Lower leg skin (tissue), 4 donors: ENCODE measurements around the gene TRIO. TPM values are rescaled to one million over a fixed set of nuclear protein-coding genes. Genes with fewer than 3 reads are reported as not detected.

ENCODE experiments used
- DNase-seq, 2 donors: peaks; one replicate each; pipeline ENCODE4 v3.0.0-alpha.2; 2019; ENCODE audit warnings: low spot score in 2 of 2
- H3K4me3 ChIP-seq: fragments of 200-600 bp; sonication (generic); 2 replicates; pipeline ENCODE4 v1.5.1; 2017; ENCODE audit warnings: mild to moderate bottlenecking, low read depth; ENCODE audit not compliant: poor library complexity, severe bottlenecking
- POLR2A ChIP-seq, 2 donors: fragments of 450-650 bp; IDR thresholded peaks; one replicate each; pipeline ENCODE4 v1.6.1; 2016 to 2017; ENCODE audit warnings: antibody characterized with exemption in 2 of 2, mild to moderate bottlenecking in 1 of 2, moderate library complexity in 1 of 2
- WGBS, 2 donors: methylation state at CpG; one replicate each; pipeline ENCODE4 v1.1.5; 2018; 5-methylcytosine and 5-hydroxymethylcytosine counted together
- intact Hi-C: fragments of 100-400 bp; cut with DNase I; formaldehyde crosslinking; loops from one replicate; pipeline ENCODE4 v1.15.0; 2023; ENCODE audit warnings: low total_unique reads
- total RNA-seq, 4 donors: library from RNA; depleted of rRNA; stranded (reverse); fragments of >200 nt; gene quantifications; one replicate each; pipeline ENCODE4 v1.1.0, GENCODE V29; 2016
- TF ChIP-seq, protein P1 (sequence below), 3 donors: fragments of 450-650 bp; IDR thresholded peaks; one replicate each; pipeline ENCODE4 v1.5.1; 2016; ENCODE audit warnings: antibody characterized with exemption in 3 of 3, mild to moderate bottlenecking in 3 of 3, moderate library complexity in 2 of 3

The TRIO gene
- total RNA-seq, 4 donors from 2014 or later, result 47.8 to 101 (median 64.5) TPM

DNA sequence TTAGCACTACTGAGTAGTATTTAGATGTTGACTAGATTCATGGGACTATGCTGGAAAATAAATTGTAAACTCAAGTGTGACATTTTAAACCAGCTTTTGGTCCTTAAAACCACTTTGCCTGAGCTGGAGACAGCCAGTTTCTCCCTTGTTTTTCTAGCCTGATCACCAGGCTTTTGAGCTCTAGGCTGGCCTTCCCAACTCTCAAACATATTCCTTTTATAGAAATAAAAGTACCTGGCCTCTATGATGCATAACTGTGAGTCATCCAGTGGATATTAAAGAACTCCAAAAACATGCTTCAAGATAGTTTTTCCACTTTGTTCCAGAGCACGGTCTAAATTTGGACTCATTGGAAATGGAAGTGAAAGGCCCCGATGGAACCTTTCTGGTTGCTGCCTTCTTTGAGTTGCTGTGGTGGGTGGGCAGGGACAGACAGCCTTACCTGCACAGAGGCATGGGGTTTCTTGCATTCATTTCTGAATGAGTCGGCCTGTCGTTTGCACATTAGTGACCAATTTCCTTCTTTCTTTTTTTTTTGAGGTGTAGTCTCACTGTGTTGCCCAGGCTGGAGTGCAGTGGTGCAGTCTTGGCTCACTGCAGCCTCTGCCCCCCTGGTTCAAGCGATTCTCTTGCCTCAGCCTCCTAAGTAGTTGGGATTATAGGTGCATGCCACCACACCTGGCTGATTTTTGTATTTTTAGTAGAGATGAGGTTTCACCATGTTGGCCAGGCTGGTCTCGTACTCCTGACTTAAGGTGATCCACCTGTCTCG lies 43.1 kb downstream of the TRIO start:
- TF ChIP-seq POLR2A (IDR thresholded peaks at IDR 0.05), result no peak
- TF ChIP-seq, protein P1, sequence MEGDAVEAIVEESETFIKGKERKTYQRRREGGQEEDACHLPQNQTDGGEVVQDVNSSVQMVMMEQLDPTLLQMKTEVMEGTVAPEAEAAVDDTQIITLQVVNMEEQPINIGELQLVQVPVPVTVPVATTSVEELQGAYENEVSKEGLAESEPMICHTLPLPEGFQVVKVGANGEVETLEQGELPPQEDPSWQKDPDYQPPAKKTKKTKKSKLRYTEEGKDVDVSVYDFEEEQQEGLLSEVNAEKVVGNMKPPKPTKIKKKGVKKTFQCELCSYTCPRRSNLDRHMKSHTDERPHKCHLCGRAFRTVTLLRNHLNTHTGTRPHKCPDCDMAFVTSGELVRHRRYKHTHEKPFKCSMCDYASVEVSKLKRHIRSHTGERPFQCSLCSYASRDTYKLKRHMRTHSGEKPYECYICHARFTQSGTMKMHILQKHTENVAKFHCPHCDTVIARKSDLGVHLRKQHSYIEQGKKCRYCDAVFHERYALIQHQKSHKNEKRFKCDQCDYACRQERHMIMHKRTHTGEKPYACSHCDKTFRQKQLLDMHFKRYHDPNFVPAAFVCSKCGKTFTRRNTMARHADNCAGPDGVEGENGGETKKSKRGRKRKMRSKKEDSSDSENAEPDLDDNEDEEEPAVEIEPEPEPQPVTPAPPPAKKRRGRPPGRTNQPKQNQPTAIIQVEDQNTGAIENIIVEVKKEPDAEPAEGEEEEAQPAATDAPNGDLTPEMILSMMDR (IDR thresholded peaks at IDR 0.05), result no peak
- H3K4me3 ChIP-seq, result no peak overlapping the region
- WGBS, 2 donors, result 61 to 65% methylated on average over 7 of the region's 7 CpGs
- DNase-seq, result no peak
- intact Hi-C loops, result no loop called here

DNA sequence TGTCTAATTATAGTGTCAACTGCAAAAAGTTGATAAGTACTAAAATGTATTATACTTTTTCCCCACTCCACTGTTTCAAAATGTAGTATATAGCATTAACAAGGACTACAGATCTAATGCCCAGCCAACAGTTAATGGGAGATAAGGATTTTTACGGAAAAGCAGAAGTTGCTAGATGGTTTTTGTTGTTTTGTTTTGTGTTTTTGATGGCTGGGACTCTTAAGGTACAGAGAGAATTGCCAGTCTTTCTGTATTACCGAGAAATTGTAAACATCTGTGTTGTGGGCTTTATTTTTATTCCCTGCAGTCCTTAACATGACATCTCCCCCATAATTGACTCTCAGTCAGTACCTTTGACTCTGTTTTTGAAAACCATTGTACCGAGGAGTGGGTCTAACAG lies 44.0 kb downstream of the TRIO start:
- H3K4me3 ChIP-seq, result no peak overlapping the region
- TF ChIP-seq, protein P1 (IDR thresholded peaks at IDR 0.05), result no peak
- TF ChIP-seq POLR2A (IDR thresholded peaks at IDR 0.05), result no peak
- DNase-seq, result no peak
- intact Hi-C loops, result no loop called here
- WGBS, 2 donors, result 65 to 68% methylated on average over 3 of the region's 3 CpGs

DNA sequence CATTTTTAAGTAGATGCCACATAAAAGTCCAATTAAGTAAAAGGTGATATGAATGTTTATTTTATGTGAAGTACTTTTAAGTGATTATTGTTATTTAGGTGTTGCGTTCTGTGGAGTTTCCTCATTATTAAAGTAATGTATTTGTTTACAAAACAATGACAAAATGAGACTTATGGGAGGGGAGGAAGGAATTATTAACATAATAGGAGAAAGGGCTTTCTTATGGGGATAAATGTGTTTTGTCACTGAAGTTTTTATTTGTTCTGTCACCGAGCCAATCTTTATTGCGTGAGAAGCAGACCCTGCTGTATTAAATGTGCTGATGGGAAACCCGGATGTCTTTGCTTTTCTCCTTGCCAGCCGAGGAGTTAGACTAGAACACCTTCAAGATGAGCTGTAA lies 44.5 kb downstream of the TRIO start:
- TF ChIP-seq, protein P1 (IDR thresholded peaks at IDR 0.05), result no peak
- no peak for TF ChIP-seq POLR2A (IDR thresholded peaks at IDR 0.05)
- H3K4me3 ChIP-seq, result no peak overlapping the region
- DNase-seq, result no peak
- intact Hi-C loops, result no loop called here
- 54 to 70% methylated on average over 5 of the region's 5 CpGs for WGBS, 2 donors

DNA sequence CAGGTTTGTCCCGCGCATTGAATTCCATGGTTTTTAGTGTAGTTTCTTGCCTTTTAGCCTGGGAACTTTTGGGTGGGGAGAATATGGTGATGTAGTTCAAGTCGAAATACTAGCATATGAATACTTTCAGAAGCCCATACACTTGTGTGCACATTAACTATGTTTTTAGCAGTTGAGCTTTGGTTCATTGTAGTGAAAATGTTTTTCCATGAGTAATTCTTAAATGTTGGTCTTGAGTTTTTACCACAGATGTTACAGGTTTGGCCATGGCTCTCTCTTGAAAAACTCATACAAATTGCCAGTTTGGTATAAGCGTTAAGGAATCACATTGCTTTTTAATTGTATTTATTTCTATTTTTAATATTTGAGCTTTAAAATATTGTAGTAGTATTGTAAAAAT lies 45.6 kb downstream of the TRIO start:
- no peak for DNase-seq
- TF ChIP-seq, protein P1 (IDR thresholded peaks at IDR 0.05), result no peak
- intact Hi-C loops, result no loop called here
- H3K4me3 ChIP-seq, result no peak overlapping the region
- WGBS, 2 donors, result 92 to 93% methylated on average over 4 of the region's 4 CpGs

DNA sequence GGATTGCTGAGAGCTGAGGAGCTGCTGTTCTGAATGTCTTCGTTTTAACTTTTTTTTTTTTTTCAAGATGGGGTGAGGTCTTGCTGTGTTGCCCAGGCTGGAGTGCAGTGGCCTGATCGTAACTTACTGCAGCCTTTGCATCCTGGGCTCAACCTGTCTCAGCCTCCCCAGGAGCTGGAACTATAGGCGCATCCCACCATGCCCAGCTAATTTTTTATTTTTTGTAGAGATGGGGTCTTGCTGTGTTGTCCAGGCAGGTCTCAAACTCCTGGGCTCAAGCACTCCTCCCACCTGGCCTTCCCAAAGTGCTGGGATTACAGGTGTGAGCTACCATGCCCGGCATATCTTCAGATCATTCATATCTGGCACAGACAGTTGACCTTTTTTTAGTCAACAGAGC lies 46.5 kb downstream of the TRIO start:
- DNase-seq, result no peak
- intact Hi-C loops, result no loop called here
- no peak overlapping the region for H3K4me3 ChIP-seq
- TF ChIP-seq, protein P1 (IDR thresholded peaks at IDR 0.05), result no peak
- TF ChIP-seq POLR2A (IDR thresholded peaks at IDR 0.05), result no peak
- 70 to 79% methylated on average over 4 of the region's 4 CpGs for WGBS, 2 donors
